Colonic mucosa (tissue), 4 donors: Measurements from ENCODE around the gene CDC123. TPM values are rescaled to one million over a fixed set of nuclear protein-coding genes. Genes with fewer than 3 reads are reported as not detected.

ENCODE experiments used
- DNase-seq: peaks from one replicate; pipeline ENCODE4 v3.0.0-alpha.2; 2020
- H3K27ac ChIP-seq: fragments of 200-600 bp; one replicate; pipeline ENCODE4 v1.8.0; 2021
- H3K27me3 ChIP-seq: fragments of 200-600 bp; one replicate; pipeline ENCODE4 v1.8.0; 2021
- H3K36me3 ChIP-seq: fragments of 200-600 bp; one replicate; pipeline ENCODE4 v1.8.0; 2021
- H3K4me1 ChIP-seq: fragments of 200-600 bp; one replicate; pipeline ENCODE4 v1.8.0; 2021; ENCODE audit warnings: mild to moderate bottlenecking
- H3K4me3 ChIP-seq: fragments of 200-600 bp; one replicate; pipeline ENCODE4 v1.8.0; 2021
- H3K9ac ChIP-seq, 2 donors: one replicate each; pipeline ENCODE4 v1.7.0; 2013; ENCODE audit warnings: control low read depth in 2 of 2, low read depth in 2 of 2, low read length in 2 of 2
- H3K9me3 ChIP-seq: fragments of 200-600 bp; one replicate; pipeline ENCODE4 v1.8.0; 2021
- CTCF ChIP-seq: fragments of 200-600 bp; IDR thresholded peaks from one replicate; pipeline ENCODE4 v1.8.0; 2022; ENCODE audit warnings: antibody characterized with exemption, mild to moderate bottlenecking
- intact Hi-C: fragments of 100-400 bp; cut with DNase I; formaldehyde crosslinking; loops from one replicate; pipeline ENCODE4 v1.14.1; 2022
- total RNA-seq, 2 donors: library from RNA; stranded (reverse); fragmentation: NEBNext Ultra II Directional in 1 of 2; extraction: Animal tissue kit (Norgen Biotek cat#: 25700) in 1 of 2; gene quantifications; one replicate each; pipeline ENCODE4 v1.2.1, GENCODE V29; 2021
- donor health status: healthy.
- donor health status: DM: no; HTN: no; CAD: no.
- donor health status: DM: no; HTN: no; CAD: no.

CDC123 gene
- total RNA-seq, 2 donors from 2014 or later = 47.9 to 84.5 TPM

GRCh38 chr10:12186323-12186722, 9.7 kb upstream of the CDC123 start:
- intact Hi-C loops = no loop called here
- DNase-seq = no peak
- Histone ChIP-seq H3K27me3 (no peaks in the 10 kb centered on the region), H3K9me3 (no peaks in the 10 kb centered on the region), H3K36me3 (no peaks in the 10 kb centered on the region), H3K27ac (no peak overlapping the region), H3K9ac (no peak overlapping the region), H3K4me1 (no peaks in the 10 kb centered on the region), H3K4me3 (no peak overlapping the region)
- TF ChIP-seq CTCF = no peak

GRCh38 chr10:12187321-12187905, 8.6 kb upstream of the CDC123 start:
- no peaks in the 10 kb centered on the region for H3K36me3 ChIP-seq

GRCh38 chr10:12188656-12189055, 7.3 kb upstream of the CDC123 start:
- intact Hi-C loops = no loop called here
- H3K4me3 ChIP-seq = no peak overlapping the region
- H3K36me3 ChIP-seq = no peaks in the 10 kb centered on the region

More at GRCh38 chr10:12187321-12187905, 8.6 kb upstream of the CDC123 start:
- no peak for TF ChIP-seq CTCF
- Histone ChIP-seq H3K9ac (no peak overlapping the region), H3K4me3 (no peak overlapping the region), H3K27me3 (no peaks in the 10 kb centered on the region), H3K9me3 (no peaks in the 10 kb centered on the region), H3K4me1 (no peaks in the 10 kb centered on the region), H3K27ac (no peak overlapping the region)
- intact Hi-C loops = no loop called here
- no peak for DNase-seq

GRCh38 chr10:12189426-12189825, 6.6 kb upstream of the CDC123 start:
- H3K27ac ChIP-seq = no peak overlapping the region
- no peak for DNase-seq
- no peak overlapping the region for H3K9ac ChIP-seq
- no peak for TF ChIP-seq CTCF
- H3K4me3 ChIP-seq = no peak overlapping the region
- H3K36me3 ChIP-seq = no peaks in the 10 kb centered on the region
- no peaks in the 10 kb centered on the region for H3K9me3 ChIP-seq
- H3K4me1 ChIP-seq = peaks cover 4% of the 10 kb centered on the region
- intact Hi-C loops = no loop called here
- H3K27me3 ChIP-seq = no peaks in the 10 kb centered on the region

More at GRCh38 chr10:12188656-12189055, 7.3 kb upstream of the CDC123 start:
- H3K27me3 ChIP-seq = no peaks in the 10 kb centered on the region
- no peaks in the 10 kb centered on the region for H3K4me1 ChIP-seq
- TF ChIP-seq CTCF = no peak
- H3K27ac ChIP-seq = no peak overlapping the region
- no peak overlapping the region for H3K9ac ChIP-seq
- H3K9me3 ChIP-seq = no peaks in the 10 kb centered on the region
- DNase-seq = no peak

- Histone ChIP-seq H3K27me3 (no peaks in the 10 kb centered on the region), H3K4me3 (no peak overlapping the region), H3K27ac (no peak overlapping the region), H3K36me3 (no peaks in the 10 kb centered on the region), H3K4me1 (peaks cover 5% of the 10 kb centered on the region), H3K9me3 (no peaks in the 10 kb centered on the region), H3K9ac (no peak overlapping the region)
- intact Hi-C loops = loop anchor here (5.0 kb wide), 1 partner anchor 199 kb away; no protein-coding TSS in a partner anchor
- no peak for DNase-seq
- no peak for TF ChIP-seq CTCF
Observed at GRCh38 chr10:12191715-12192114, 4.3 kb upstream of the CDC123 start.
